Panc1 (cell line): ENCODE results near the gene RNASE11. TPM values are rescaled to one million over a fixed set of nuclear protein-coding genes. Genes with fewer than 3 reads are reported as not detected.

Experiments used
- ATAC-seq: fragments of 200-7000 bp; cut with Tn5 transposase; 2 replicates; pipeline ENCODE4 v1.9.1; 2020; ENCODE audit warnings: mild to moderate bottlenecking, moderate library complexity
- BruUV-seq: library from RNA; stranded (reverse); fragments of 400-500 nt; replicated peaks from 2 replicates; lab custom pipeline; 2021; lab: Mats Ljungman, UMichigan
- CTCF ChIA-PET: fragments of 300-600 bp; sonication (Branson Sonifier 250); formaldehyde crosslinking; loops from one replicate; lab custom pipeline; 2022; ENCODE audit warnings: antibody characterized with exemption; lab: Charles Lee
- POLR2A ChIA-PET: fragments of 300-600 bp; sonication (Branson Sonifier 250); formaldehyde crosslinking; loops from one replicate; lab custom pipeline; 2022; ENCODE audit warnings: antibody characterized with exemption; lab: Charles Lee
- DNase-seq: peaks from one replicate; pipeline ENCODE4 v3.0.0-alpha.2; 2010; ENCODE audit warnings: low read depth, low spot score
- H3K27ac ChIP-seq: 2 replicates; pipeline ENCODE4 v1.5.1; 2011; ENCODE audit warnings: mild to moderate bottlenecking, low read length, inconsistent platforms
- H3K27me3 ChIP-seq: fragments of 200-500 bp; sonication (Bioruptor generic); 2 replicates; pipeline ENCODE4 v1.6.0; 2014; ENCODE audit warnings: low read length, inconsistent platforms; ENCODE audit not compliant: control insufficient read depth, insufficient read depth
- H3K36me3 ChIP-seq: fragments of 200-500 bp; sonication (Bioruptor generic); 2 replicates; pipeline ENCODE4 v1.5.1; 2014; ENCODE audit warnings: inconsistent platforms, mild to moderate bottlenecking, low read length, moderate library complexity; ENCODE audit not compliant: control insufficient read depth, insufficient read depth
- H3K4me1 ChIP-seq: 2 replicates; pipeline ENCODE4 v1.5.1; 2011; ENCODE audit warnings: inconsistent platforms, mild to moderate bottlenecking, low read length, moderate library complexity; ENCODE audit not compliant: control insufficient read depth, insufficient read depth
- H3K4me3 ChIP-seq, 2 experiments: 2 replicates each; pipeline ENCODE4 v1.5.1; 2011 to 2012; ENCODE audit warnings: low read depth in 2 of 2, low read length in 2 of 2, mild to moderate bottlenecking in 2 of 2, inconsistent platforms in 1 of 2, moderate library complexity in 1 of 2
- H3K9me3 ChIP-seq: fragments of 200-500 bp; sonication (Bioruptor generic); 2 replicates; pipeline ENCODE4 v1.5.1; 2014; ENCODE audit warnings: low read depth, mild to moderate bottlenecking, inconsistent platforms, low read length, moderate library complexity; ENCODE audit not compliant: control insufficient read depth, insufficient read depth
- CTCF ChIP-seq: fragments of 450-650 bp; IDR thresholded peaks from 2 replicates; pipeline ENCODE4 v1.5.1; 2017; ENCODE audit warnings: mild to moderate bottlenecking
- POLR2AphosphoS5 ChIP-seq: IDR thresholded peaks from 2 replicates; pipeline ENCODE4 v1.6.1; 2012; ENCODE audit warnings: mild to moderate bottlenecking, low read depth, low read length, moderate library complexity
- REST ChIP-seq, 2 experiments: IDR thresholded peaks; 2 replicates each; pipeline ENCODE4 v1.6.1; 2011 to 2012; ENCODE audit warnings: low read depth in 2 of 2, control low read depth in 1 of 2, low read length in 1 of 2, mild to moderate bottlenecking in 1 of 2, moderate library complexity in 1 of 2; ENCODE audit not compliant: insufficient read depth in 1 of 2
- SIN3A ChIP-seq: IDR thresholded peaks from 2 replicates; pipeline ENCODE4 v1.6.1; 2012; ENCODE audit warnings: low read depth, mild to moderate bottlenecking, low read length, moderate library complexity, borderline replicate concordance; ENCODE audit not compliant: insufficient read depth
- TCF7L2 ChIP-seq: IDR thresholded peaks from 2 replicates; pipeline ENCODE4 v1.6.1; 2011; ENCODE audit warnings: mild to moderate bottlenecking, low read depth, low read length, inconsistent platforms
- in situ Hi-C: cut with HindIII; loops from 2 replicates; pipeline ENCODE4 v1.10.0; 2016; ENCODE audit warnings: low sequenced_read_pairs, low pct_unique_long_range_greater_than_20kb
- intact Hi-C: fragments of 100-400 bp; cut with micrococcal nuclease; formaldehyde crosslinking; loops from one replicate; pipeline ENCODE4 v1.10.0; 2022; ENCODE audit not compliant: unreplicated experiment
- total RNA-seq: library from RNA; stranded (reverse); gene quantifications from one replicate; pipeline ENCODE4 v1.2.1, GENCODE V29; 2021; ENCODE audit not compliant: unreplicated experiment

Gene RNASE11
- total RNA-seq, 1 experiment from 2014 or later: not detected

GRCh38 chr14:20626274-20626673, 38.5 kb upstream of the RNASE11 start:
- CTCF ChIA-PET: no interaction called here
- POLR2A ChIA-PET: no interaction called here
- DNase-seq (no peak), ATAC-seq (no peak)
- Histone ChIP-seq H3K27ac (0 out of 2 replicates have a peak overlapping the region, but pooled peaks have one; percentile 29), H3K9me3 (no peaks in the 10 kb centered on the region), H3K4me1 (peaks cover 14% of the 10 kb centered on the region), H3K27me3 (peaks cover 2% of the 10 kb centered on the region; the same call in 1 of the 2 replicates), H3K36me3 (no peaks in the 10 kb centered on the region), H3K4me3 (peak overlapping the region; percentile 77 to 94)
- TF ChIP-seq POLR2AphosphoS5 (no peak), CTCF (no peak), TCF7L2 (0 out of 2 replicates have a peak, but pooled peaks have one; percentile 8), SIN3A (no peak), REST (IDR thresholded peaks at IDR 0.05; ENCODE audit: insufficient read depth in 1 of 2, low read depth in 2 of 2, low read length in 1 of 2) (no peak)
- in situ Hi-C loops (no loop called here), intact Hi-C loops (no loop called here)
- BruUV-seq: no TSS peak

DNA sequence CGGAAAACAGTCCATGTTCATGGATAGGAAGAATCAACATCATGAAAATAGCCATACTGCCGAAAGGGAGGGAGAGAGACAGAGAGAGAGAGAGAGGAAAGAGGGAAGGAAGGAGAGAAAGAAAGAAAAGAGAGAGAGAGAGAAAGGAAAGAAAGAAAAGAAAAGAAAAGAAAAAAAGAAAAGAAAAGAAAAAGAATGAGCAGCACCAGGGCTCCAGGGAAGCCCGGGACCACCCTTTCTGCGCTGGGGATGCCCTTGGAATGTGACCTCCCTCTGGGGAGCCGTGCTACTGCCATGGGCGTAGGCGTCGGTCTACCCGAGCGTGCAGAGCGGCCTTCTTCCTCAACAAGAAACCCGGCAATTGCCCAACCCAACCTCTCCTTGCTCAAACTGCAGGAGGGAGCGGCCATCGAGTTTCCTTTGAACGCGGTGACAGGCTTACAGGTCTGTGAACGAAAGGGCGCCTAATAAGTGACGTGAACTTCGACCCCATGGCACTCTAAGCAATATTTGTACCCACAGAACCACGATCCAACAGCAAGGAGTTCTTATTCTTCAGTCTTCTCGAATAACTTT, 36.8 kb upstream of the RNASE11 start:
- peaks cover 9% of the 10 kb centered on the region for H3K4me1 ChIP-seq
- in situ Hi-C loops (no loop called here), intact Hi-C loops (no loop called here)
- TF ChIP-seq SIN3A: 0 out of 2 replicates have a peak, but pooled peaks have one; percentile 55
- TF ChIP-seq TCF7L2: no peak
- H3K27ac ChIP-seq: peak overlapping the region; percentile 59
- no peaks in the 10 kb centered on the region for H3K9me3 ChIP-seq
- ATAC-seq: peak; percentile 74
- CTCF ChIA-PET: no interaction called here
- no peak for DNase-seq
- H3K36me3 ChIP-seq: no peaks in the 10 kb centered on the region
- H3K4me3 ChIP-seq: peak overlapping the region; percentile 77 to 94
- POLR2A ChIA-PET: no interaction called here
- no TSS peak for BruUV-seq
- H3K27me3 ChIP-seq: peaks cover 2% of the 10 kb centered on the region; the same call in 1 of the 2 replicates

GRCh38 chr14:20623798-20624197, 36.0 kb upstream of the RNASE11 start:
- H3K27me3 ChIP-seq: no peaks in the 10 kb centered on the region
- H3K9me3 ChIP-seq: no peaks in the 10 kb centered on the region
- ChIA-PET CTCF (no interaction called here), POLR2A (no interaction called here)
- H3K4me3 ChIP-seq: peak overlapping the region; percentile 77 to 94
- TF ChIP-seq SIN3A (no peak), POLR2AphosphoS5 (no peak), TCF7L2 (no peak), REST (IDR thresholded peaks at IDR 0.05; ENCODE audit: insufficient read depth in 1 of 2, low read depth in 2 of 2, low read length in 1 of 2) (no peak), CTCF (no peak)
- in situ Hi-C loops: no loop called here
- no peak overlapping the region for H3K27ac ChIP-seq
- BruUV-seq: no TSS peak
- peaks cover 9% of the 10 kb centered on the region for H3K4me1 ChIP-seq
- no peaks in the 10 kb centered on the region for H3K36me3 ChIP-seq
- DNase-seq: no peak
- intact Hi-C loops: no loop called here
- ATAC-seq: peak; percentile 20; the same call in 1 of the 2 replicates
